Stimulated activated CD8-positive, alpha-beta memory T cell treated with anti-CD3 and anti-CD28 coated beads, Interleukin-7, amount 100 ng/mL, for 4 hours (primary cell): ENCODE measurements around the gene CARD14.
"Not testable (repeated sequence)": the region's sequence is repeated elsewhere in the genome, so short reads cannot be mapped to it uniquely, and the experiment has no call there.

Experiments used
- DNase-seq, 2 donors: peaks; one replicate each; pipeline ENCODE4 v3.0.0-alpha.2; 2020; ENCODE audit warnings: low read depth in 2 of 2

The CARD14 gene

DNA sequence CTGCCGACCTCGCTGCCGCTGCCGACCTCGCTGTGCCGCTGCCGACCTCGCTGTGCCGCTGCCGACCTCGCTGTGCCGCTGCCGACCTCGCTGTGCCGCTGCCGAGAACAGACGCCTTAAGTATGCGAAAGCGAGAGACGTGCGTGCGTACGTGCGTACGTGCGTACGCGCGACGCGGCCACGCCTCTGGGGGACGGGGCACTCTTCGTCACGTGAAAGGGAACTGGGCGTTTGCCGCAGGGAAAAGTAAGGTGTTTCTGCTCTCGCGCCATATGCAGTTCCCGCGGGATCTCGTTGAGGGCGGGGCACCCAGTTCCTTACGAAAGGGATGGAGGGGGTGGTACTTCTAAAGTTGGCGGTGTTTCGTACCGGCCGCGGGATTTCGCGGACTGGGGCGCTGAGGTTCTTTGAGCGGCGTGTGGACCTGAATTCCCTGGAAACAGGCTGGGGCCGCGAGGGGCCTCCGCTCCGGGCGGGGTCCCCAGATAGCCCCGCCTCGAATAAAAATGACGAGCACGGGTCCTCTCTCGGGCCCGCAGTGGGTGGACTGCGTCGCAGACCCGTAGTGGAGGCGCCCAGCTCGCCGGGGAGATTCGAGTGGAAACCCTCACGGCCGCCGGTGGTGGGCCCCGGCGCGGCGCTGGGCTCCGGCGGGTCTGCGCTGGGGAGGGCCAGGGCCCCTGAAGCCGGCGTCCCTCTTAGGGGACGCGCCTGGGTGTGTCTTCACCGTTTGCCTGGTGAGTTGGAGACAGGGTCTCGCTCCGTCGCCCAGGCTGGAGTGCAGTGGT is 22.6 kb upstream of the CARD14 start, which contains the start of gene EIF4A3:
TSS of gene EIF4A3 (minus strand) at position 94 of the 788 bp plus-strand sequence. CDS start 167 bp downstream, outside the sequence.
- DNase-seq: peak; percentile 95

DNA sequence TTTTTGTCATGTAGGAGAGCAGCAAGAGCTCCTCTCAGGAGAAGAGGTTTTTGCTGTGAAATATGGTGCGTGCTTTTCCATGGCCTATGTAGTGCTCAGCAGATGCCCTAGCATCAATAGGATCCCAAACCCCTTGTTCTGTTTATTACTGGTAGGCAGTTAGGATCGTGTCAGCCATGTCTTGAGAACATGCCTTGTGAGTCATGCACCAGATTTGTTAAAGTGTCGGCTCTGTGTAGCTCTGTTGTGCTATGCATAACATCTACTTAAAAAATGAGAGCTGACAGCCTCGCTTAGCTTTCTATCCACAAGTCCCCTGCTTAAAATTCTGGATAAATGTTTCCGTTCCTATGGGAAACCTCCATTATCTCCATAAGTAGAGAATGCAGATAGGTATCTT is 18.5 kb upstream of the CARD14 start:
- DNase-seq: no peak

DNA sequence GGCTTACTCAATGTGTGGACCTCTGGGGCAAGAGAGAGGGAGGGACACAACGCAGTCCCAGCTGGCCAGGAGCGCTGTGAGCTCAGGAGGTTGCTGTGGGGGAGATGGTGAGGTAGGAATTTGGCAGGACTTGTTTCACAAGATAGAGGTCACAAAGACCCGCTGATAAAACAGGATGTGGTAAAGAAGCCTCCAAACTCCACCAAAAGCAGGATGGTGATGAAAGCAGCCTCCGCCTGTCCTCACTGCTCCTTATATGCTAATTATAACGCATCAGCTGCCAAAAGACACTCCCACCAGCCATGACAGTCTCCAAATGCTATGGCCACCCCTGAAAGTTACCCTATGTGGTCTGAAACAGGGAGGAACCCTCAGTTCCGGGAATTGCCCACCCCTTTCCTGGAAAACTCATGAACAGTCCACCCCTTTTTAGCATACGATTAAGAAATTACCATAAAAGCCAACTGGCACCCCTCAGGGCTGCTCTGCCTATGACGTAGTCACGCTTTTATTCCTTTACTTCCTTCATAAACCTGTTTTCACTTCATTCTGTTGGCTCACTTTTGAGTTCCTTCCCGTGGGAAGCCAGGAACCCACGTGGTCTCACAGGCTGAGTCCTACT is 17.6 kb upstream of the CARD14 start:
- DNase-seq: no peak

DNA sequence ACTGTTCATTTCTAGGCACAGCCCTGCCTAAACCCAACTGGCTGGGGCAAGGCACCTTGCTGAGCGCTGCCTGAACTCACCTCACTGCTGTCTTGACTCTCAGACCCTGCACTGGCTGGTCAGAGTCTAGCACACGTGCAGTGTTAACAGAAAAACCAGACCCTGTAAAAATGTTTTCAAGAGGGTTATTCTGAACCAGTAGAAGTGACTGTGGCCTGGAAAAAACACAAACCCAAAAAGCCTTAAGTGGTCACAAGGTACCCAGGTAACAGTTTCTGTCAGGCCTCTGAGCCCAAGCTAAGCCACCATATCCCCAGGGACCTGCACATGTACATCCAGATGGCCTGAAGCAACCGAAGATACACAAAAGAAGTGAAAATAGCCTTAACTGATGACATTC is 16.8 kb upstream of the CARD14 start:
- no peak for DNase-seq

DNA sequence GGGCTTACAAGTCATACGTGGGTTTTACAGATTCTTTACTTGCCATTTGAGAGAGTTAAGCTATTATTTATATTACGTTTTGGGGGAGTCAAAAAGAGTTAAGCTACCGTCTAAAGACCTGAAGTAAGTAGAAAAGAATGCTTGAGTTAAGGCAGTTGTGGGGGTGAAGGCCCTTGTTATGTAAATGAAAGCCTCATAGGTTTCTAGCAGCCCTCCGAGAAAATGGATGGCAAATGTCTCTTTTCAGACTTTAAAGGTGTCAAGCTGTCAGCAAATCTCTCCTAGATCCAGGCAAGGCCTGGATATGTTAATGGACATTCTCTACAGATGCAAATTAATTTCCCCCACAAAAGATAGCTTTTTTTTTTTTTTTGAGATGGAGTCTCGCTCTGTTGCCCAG is 15.7 kb upstream of the CARD14 start:
- DNase-seq: no peak

DNA sequence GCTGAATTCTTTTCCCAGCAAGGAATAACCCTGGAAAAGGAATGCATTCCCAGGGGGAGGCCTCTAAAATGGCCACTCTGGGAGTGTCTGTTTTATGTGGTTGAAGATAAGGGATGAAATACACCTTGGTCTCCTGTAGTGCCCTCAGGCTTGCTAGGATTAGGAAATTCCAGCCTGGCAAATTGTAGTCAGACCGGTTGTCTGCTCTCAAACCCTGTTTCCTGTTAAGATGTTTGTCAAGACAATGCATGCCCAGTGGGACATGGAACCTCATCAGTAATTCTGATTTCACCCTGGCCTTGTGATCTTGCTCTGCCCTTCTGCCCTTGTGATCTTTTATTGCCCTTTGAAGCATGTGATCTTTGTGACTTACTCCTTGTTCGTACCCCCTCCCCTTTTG is 14.2 kb upstream of the CARD14 start:
- DNase-seq: not testable (repeated sequence)

DNA sequence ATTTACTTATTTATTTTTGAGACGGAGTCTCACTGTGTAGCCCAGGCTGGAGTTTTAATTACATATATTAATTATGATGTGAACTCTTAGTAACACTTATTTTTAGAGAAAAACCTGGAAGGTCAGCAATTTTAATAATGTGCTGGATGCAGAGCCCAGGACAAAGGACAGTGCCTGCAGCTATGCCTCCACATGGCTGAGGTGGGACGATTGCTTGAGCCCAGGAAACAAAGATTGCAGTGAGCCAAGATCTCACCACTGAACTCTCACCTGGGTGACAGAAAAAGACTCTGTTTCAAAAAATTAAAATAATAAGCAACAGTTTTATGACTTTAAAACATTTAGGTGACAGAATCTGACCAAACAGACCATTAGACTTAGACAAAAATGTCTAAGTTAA is 11.0 kb upstream of the CARD14 start:
- no peak for DNase-seq

DNA sequence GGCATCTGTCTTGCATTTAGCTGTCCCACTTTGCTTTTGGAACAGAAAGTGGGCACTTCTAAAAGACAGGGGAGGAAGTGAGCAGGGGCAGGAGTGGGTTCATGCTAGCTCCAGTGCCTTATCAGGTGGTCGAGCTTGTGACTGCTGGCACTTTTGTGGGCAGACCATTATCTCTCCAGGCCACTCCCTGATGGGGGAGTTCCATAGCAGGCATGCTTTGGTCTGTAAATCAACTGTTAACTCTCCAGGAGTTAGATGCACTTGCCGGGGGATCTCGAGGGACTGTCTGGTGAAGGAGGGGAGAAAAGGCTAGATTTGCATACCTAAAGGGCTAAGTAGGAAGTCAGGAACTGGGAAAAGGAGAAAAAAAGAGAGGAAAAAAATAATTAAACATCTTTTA is 9.3 kb upstream of the CARD14 start:
- DNase-seq: no peak

DNA sequence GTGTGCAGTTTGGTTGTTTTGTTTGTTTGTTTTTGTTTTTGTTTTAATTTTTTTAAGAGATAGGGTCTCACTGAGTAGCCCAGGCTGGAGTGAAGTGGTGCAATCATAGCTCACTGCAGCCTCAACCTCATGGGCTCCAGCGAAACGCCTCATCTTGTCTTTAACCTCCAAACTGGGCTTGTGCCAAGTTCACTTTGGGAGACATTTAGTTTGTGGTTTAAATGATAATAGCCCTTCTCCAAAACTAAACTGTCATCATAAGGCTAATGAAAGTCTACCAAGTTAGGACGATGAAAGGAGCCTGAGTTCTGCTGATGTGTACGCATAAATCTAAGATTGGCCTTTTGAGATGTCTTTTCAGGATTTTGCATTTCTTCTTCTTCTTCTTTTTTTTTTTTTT is 6.5 kb upstream of the CARD14 start:
- DNase-seq: no peak

DNA sequence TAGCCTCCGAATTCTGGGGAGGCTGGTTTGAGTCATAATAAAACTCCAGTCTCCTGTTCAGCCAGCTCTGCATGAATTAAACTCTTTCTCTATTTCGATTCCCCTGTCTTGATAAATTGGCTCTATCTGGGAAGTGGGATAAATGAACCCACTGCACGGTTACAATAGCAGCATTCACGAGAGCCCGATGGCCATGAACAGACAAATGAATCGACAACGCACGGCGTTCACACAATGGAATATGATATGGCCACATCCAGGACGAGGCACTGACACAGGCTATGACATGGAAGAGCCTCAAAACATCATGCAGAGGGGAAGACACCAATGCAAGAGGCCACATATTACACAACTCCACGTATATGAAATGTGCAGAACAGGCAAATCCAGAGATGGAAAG is 5.6 kb upstream of the CARD14 start:
- DNase-seq: no peak

DNA sequence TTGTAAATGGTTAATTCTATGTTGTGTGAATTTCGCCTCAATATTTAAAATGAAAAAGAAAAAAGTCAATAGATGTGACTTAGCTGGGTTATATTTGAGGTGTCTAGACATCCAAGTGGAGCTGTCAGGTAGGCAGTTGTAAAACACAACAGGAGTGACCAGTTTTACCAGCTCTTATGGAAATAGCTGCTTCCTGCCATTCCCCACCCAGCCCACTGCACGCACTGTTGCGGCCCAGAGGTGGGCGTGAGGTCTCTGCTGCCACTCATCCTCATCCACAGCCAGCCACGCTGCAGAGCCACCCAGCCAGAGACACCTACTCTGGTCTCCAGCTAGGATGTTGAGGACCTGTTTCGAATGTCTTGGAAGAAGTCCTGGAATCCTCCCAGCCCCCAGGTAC is 3.4 kb upstream of the CARD14 start:
- DNase-seq: no peak

DNA sequence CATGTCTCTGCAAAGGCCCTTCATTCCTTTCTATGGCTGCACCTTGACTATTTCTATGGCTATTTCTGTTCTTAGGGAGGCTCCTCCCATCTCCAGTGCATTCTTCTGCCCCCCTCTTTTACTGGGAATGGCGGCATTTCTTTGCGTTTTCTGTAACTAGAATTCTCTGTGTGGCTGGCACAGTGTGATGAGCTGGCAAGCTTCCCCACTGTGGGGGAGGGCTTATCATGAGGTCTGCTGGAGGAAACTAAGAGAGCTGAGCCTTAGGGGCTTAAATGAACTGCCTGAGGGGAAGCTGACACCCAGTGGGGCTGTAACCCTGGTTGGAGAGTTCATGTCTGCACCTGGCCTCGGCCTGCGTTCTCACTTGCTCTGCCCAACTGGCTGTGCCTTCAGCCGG is 1.5 kb upstream of the CARD14 start:
- no peak for DNase-seq

DNA sequence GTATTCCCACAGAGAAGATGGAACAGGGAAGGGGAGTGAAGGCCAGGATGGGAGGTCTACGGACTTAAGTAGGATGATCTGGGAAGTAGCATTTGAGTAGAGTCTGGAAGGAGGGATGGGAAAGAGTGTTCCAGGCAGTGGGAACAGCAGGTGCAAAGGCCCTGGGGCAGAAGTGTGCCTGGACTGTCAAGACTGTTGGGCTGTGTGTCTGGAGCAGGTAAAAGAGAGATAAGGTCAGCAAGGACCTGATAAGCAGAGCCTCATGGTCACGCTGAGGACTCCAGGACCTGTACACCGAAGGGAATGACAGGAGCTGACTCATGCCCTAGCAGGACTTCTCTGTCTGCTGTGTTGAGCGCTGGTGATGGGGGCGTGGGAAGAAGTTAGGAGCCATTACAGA is 723 bp upstream of the CARD14 start:
- no peak for DNase-seq

DNA sequence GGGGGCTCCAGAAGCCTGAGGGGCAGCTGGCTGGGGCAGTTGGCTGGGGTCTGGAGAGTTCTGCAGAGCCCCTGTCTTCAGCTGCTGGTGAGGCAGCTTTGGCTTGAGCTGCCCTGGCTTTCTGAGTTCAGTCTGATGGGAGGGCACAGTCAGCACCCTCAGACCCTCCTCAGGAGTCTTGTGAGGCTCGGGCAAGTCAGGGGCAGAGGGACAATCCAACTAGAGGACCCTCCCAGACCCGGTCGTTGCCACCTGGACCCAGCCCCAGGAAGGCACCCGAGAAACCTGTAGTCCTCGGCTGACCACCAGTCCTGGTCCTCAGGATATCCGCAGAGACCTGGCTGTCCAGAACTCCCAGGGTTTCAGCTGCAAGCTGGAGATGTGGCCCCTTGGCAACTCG is 1.9 kb downstream of the CARD14 start:
- no peak for DNase-seq

DNA sequence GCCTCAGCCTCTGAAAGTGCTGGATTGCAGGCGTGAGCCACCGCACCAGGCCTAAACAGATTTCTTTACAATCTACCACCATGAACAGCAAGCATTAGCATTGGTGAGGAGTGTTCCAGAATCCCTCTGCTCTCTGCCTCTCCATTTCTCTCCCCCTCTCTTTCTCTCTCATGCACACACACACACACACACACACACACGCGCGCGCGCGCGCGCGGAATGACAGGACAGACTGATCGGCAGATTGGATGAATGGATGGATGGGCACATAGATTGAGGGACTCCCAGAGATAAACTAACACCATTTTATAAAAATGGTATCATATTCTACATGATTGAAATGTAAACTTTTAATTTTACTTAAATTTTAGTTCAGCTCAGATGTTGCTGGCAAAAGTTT is 3.3 kb downstream of the CARD14 start:
- DNase-seq: no peak

DNA sequence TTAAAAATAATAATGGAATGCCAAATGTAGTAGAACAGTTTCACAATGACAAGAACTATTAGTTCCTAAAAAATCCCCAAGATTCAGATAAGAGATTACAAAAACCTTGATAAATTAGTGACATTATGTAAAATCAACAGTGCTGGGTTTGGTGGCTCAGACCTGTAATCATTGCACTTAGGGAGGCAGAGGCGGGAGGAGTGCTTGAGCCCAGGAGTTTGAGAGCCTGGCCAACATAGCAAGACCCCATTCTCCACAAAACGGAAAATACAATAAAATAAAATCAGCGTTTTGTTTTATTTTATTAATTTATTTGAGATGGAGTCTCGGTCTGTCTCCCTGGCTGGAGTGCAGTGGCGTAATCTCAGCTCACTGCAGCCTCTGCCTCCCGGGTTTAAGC is 4.1 kb downstream of the CARD14 start:
- no peak for DNase-seq

DNA sequence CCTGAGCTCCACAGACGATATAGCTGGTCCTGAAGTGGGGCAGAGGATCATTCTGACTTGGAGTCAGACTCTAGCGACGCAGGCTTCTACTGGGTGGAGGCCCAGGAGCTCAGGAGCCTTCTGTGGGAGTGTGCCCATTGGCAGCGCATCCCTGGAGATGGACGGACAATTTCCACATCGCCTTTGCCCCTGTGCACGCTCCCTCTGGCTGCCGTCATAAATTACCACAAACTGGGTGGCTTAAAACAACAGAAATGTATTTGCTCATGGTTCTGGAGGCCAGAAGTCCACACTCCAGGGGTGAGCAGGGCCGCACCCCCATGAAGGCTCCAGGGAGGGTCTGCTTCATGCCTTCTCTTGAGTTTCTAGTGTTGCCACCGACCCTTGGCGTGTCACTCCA is 6.9 kb downstream of the CARD14 start:
- no peak for DNase-seq

DNA sequence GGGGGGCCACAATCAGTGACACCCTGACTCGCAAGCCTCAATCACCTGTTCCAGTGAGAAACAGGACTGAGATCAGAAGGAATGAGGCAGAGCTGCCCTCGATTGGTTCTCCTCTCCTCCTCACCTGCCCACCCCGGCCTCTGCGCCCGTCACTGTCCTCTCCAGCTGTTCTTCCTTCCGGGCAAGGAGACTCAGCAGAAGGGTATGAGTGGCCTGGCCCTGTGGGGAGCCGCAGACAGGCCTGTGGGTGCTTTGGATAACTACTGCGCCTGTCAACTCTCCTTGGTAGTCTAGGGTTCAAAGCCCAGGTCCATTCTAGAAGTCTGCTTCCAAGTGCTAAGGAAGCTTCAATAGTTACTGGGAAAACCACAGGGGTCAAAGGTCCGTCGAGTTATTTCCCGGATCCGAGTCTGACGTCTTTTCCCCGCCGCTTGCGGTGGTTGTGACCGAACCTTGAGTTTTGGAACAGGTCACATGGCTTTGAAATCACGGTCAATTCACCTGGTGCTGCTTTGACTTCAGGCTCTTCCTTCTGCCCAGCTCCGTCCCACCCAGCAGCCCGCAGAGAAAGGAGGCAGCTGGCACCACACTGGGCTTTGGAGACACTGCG is 8.3 kb downstream of the CARD14 start:
- DNase-seq: no peak

DNA sequence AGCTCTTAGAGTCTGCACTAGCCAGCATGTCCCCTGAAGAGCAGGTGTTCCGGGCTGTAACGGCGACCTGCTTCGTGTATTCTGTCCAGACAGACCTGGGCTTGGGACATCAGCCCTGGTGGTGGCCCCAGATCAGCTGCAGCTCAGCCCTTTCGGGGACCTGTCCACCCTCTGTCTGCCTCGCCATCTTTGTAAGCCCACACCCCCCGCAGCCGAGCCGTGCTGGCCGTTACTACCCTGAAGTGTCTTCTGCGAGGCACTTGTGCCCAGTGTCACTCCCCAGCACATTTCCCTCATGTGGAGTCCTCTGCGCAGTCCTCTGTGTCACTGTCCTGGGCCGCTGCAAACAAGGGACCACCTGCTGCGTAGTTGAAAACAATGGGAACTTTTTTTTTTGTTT is 10.4 kb downstream of the CARD14 start:
- no peak for DNase-seq

DNA sequence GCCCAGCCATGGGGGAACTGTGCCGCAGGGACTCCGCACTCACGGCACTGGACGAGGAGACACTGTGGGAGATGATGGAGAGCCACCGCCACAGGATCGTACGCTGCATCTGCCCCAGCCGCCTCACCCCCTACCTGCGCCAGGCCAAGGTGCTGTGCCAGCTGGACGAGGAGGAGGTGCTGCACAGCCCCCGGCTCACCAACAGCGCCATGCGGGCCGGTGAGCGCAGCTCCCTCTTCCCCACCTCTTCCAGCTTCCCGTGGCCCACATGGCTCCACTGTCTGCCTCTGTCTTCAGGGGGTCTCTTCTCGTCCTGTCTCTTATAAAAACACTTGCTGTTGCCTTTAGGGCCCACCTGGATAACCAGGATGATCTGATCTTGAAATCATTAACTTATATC is 11.6 kb downstream of the CARD14 start:
- no peak for DNase-seq

DNA sequence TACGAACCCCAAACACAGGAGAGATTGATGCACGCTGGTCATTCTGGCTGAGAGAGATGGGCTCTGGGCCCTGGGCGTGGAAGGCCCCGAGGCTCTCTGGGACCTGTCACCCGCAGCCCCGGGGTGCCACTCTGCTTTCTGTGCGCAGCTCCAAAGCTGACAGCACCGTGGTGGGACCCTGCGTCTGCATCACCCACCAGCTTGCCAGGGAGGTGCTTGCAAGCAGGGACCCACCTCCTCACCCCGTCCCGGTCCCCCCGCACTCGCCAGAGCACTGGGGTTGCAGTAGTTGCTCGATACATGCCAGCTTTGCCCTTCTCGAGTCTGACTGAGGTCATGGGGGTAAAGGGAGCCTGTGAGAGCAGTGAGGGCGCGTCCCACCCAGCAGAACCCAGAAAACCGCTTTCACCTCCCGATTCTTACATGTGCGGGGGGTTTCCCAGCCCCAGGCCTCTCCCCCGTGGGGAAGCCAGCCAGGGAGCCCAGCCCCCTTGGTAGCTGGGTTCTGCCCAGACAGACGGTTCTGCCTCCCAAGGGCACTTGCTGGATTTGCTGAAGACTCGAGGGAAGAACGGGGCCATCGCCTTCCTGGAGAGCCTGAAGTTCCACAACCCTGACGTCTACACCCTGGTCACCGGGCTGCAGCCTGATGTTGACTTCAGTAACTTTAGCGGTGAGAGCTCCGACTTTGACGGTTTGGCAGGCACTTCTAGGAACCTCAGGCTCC is 12.5 kb downstream of the CARD14 start:
- no peak for DNase-seq

DNA sequence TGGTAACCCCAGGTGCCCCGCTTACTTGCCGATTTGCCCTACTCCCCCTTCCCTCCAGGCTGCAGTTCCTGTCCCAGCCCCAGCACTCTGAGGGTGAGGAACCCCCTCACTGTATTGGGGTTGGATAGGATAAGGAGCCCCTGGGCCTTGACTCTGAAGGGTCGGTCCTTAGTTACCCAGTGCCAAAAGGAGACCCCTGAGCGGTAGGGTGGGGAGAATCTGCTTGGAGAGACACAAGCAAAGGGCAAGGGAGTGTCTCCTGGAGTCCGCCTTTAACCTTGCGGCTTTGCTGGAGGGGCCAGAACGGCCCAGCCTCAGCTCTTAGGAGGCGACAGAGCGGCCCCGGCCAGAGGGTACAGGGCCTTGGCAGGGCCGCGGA is 13.0 kb downstream of the CARD14 start:
- no peak for DNase-seq
